Measurements from ENCODE around the gene POC1A. TPM values are rescaled to one million over a fixed set of nuclear protein-coding genes. Genes with fewer than 3 reads are reported as not detected.

The POC1A gene
- total RNA-seq (3.1 and 17.7 TPM in 2 replicates), polyA plus RNA-seq (3.8 and 13.1 TPM in 2 replicates), polyA minus RNA-seq (ENCODE audit: low replicate concordance) (19.8 and 50.4 TPM in 2 replicates)
- polyA plus RNA-seq (2012), result 5.1 and 18.7 TPM in 2 replicates

GRCh38 chr3:52154135-52155094 is at the start of gene POC1A:
TSS of gene POC1A (minus strand) at chr3:52154423. CDS start at chr3:52154372, 51 bp downstream.
- peak; percentile 97 to 99 for DNase-seq (ENCODE audit: low read depth in 2 of 2)
- no peak for TF ChIP-seq CTCF (conservative IDR thresholded peaks at IDR 0.05 in 1 of 2, IDR thresholded peaks at IDR 0.05 in 1 of 2; ENCODE audit: low read depth in 1 of 2, low read length in 2 of 2)
- TF ChIP-seq EZH2 (IDR thresholded peaks at IDR 0.05; ENCODE audit: low read length, missing control alignments), result no peak
- no peaks in the 10 kb centered on the region for H3K9me3 ChIP-seq (ENCODE audit: control insufficient read depth, insufficient read depth, low read depth, low read length)

GRCh38 chr3:52203701-52204100 is 49.5 kb upstream of the POC1A start:
- Histone ChIP-seq H3K79me2 (ENCODE audit: control insufficient read depth, insufficient read depth, low read length) (peaks cover 8% of the 10 kb centered on the region), H2AFZ (ENCODE audit: low read length) (no peak overlapping the region), H3K27ac (ENCODE audit: insufficient read depth, low read length) (no peak overlapping the region), H3K4me1 (ENCODE audit: control insufficient read depth, extremely low read depth, insufficient read depth, low read length) (peaks cover 9% of the 10 kb centered on the region), H3K27me3 (ENCODE audit: control insufficient read depth, insufficient read depth, low read length) (no peaks in the 10 kb centered on the region), H3K36me3 (ENCODE audit: control insufficient read depth, insufficient read depth, low read length) (peaks cover 29% of the 10 kb centered on the region), H4K20me1 (ENCODE audit: control insufficient read depth, extremely low read depth, insufficient read depth, low read length) (no peaks in the 10 kb centered on the region), H3K4me3 (replicated peaks in 1 of 4; ENCODE audit: control extremely low read depth in 1 of 4, insufficient read depth in 1 of 4, low read depth in 3 of 4, low read length in 4 of 4) (no peak overlapping the region), H3K9me3 (ENCODE audit: control insufficient read depth, insufficient read depth, low read depth, low read length) (no peaks in the 10 kb centered on the region), H3K4me2 (ENCODE audit: extremely low read depth, insufficient read depth, low read length) (no peak overlapping the region), H3K9ac (ENCODE audit: insufficient read depth, low read length) (no peak overlapping the region)
- TF ChIP-seq EZH2 (IDR thresholded peaks at IDR 0.05; ENCODE audit: low read length, missing control alignments), result no peak
- no peak for TF ChIP-seq CTCF (conservative IDR thresholded peaks at IDR 0.05 in 1 of 2, IDR thresholded peaks at IDR 0.05 in 1 of 2; ENCODE audit: low read depth in 1 of 2, low read length in 2 of 2)
- DNase-seq (ENCODE audit: low read depth in 2 of 2), result no peak

More at GRCh38 chr3:52154135-52155094, at the start of gene POC1A:
- H3K79me2 ChIP-seq (ENCODE audit: control insufficient read depth, insufficient read depth, low read length), result peaks cover 12% of the 10 kb centered on the region
- peaks cover 9% of the 10 kb centered on the region for H3K4me1 ChIP-seq (ENCODE audit: control insufficient read depth, extremely low read depth, insufficient read depth, low read length)
- H3K27me3 ChIP-seq (ENCODE audit: control insufficient read depth, insufficient read depth, low read length), result no peaks in the 10 kb centered on the region
- H2AFZ ChIP-seq (ENCODE audit: low read length), result peak within 1 kb of the TSS; percentile 93
- H3K36me3 ChIP-seq (ENCODE audit: control insufficient read depth, insufficient read depth, low read length), result peaks cover 5% of the 10 kb centered on the region
- H3K9ac ChIP-seq (ENCODE audit: insufficient read depth, low read length), result peak within 1 kb of the TSS; percentile 73
- H3K4me2 ChIP-seq (ENCODE audit: extremely low read depth, insufficient read depth, low read length), result peak within 1 kb of the TSS; percentile 94
- H3K4me3 ChIP-seq (replicated peaks in 1 of 4; ENCODE audit: control extremely low read depth in 1 of 4, insufficient read depth in 1 of 4, low read depth in 3 of 4, low read length in 4 of 4), result peak within 1 kb of the TSS; percentile 79 to 94 (median 84)
- peak within 1 kb of the TSS; percentile 93 for H3K27ac ChIP-seq (ENCODE audit: insufficient read depth, low read length)
- H4K20me1 ChIP-seq (ENCODE audit: control insufficient read depth, extremely low read depth, insufficient read depth, low read length), result no peaks in the 10 kb centered on the region

- Histone ChIP-seq H3K9me3 (ENCODE audit: control insufficient read depth, insufficient read depth, low read depth, low read length) (no peaks in the 10 kb centered on the region), H3K4me1 (ENCODE audit: control insufficient read depth, extremely low read depth, insufficient read depth, low read length) (peaks cover 12% of the 10 kb centered on the region), H3K36me3 (ENCODE audit: control insufficient read depth, insufficient read depth, low read length) (peaks cover 26% of the 10 kb centered on the region), H3K27me3 (ENCODE audit: control insufficient read depth, insufficient read depth, low read length) (no peaks in the 10 kb centered on the region), H3K9ac (ENCODE audit: insufficient read depth, low read length) (no peak overlapping the region), H3K27ac (ENCODE audit: insufficient read depth, low read length) (no peak overlapping the region), H2AFZ (ENCODE audit: low read length) (no peak overlapping the region), H3K4me3 (replicated peaks in 1 of 4; ENCODE audit: control extremely low read depth in 1 of 4, insufficient read depth in 1 of 4, low read depth in 3 of 4, low read length in 4 of 4) (no peak overlapping the region), H3K4me2 (ENCODE audit: extremely low read depth, insufficient read depth, low read length) (no peak overlapping the region), H3K79me2 (ENCODE audit: control insufficient read depth, insufficient read depth, low read length) (peaks cover 15% of the 10 kb centered on the region), H4K20me1 (ENCODE audit: control insufficient read depth, extremely low read depth, insufficient read depth, low read length) (no peaks in the 10 kb centered on the region)
- no peak for TF ChIP-seq EZH2 (IDR thresholded peaks at IDR 0.05; ENCODE audit: low read length, missing control alignments)
- TF ChIP-seq CTCF (conservative IDR thresholded peaks at IDR 0.05 in 1 of 2, IDR thresholded peaks at IDR 0.05 in 1 of 2; ENCODE audit: low read depth in 1 of 2, low read length in 2 of 2), result no peak
- DNase-seq (ENCODE audit: low read depth in 2 of 2), result no peak
These were observed 48.3 kb upstream of the POC1A start for GRCh38 chr3:52202384-52203077.

Data from fibroblast of lung (primary cell).